ENCODE data around the gene ELMO1. TPM values are rescaled to one million over a fixed set of nuclear protein-coding genes. Genes with fewer than 3 reads are reported as not detected.

Gene ELMO1
- total and polyA plus RNA-seq, 2 of the 13 experiments (the other 11 are each of a cell fraction or from before 2014, with no cell fraction given), result 0.11 to 0.17 TPM

DNA sequence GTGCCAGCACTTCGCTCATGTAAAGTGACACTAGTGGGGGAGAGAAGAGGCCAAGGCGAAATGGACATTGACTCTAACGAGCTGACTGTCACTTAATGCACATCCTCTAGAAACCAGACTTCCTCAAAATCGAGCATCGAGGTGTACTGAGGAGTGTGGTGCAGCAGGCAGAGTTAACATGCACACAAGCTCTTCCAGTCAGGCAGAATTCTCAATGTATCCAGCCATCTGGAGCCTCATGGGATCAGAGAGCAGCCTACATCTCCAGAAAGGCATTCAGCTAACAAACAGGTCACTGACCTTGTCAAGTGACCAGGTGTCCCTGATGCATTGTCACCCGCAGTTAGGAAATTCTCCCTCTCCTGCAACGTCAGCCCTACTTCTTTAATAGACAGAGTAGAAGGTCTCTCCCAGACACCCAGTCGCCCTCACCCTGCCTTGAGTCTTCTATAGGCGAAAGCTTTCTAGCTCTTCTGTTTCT is 464.6 kb downstream of the ELMO1 start (continued):
- TF ChIP-seq ZFYVE20 (CRISPR knock-in tag; IDR thresholded peaks at IDR 0.05; ENCODE audit: borderline replicate concordance, low read depth) (no peak), CREB1 (IDR thresholded peaks at IDR 0.05) (no peak), CREB1 (CRISPR knock-in tag; IDR thresholded peaks at IDR 0.05) (0 out of 2 replicates have a peak, but pooled peaks have one; percentile 19), ZNF30 (CRISPR knock-in tag; IDR thresholded peaks at IDR 0.05) (no peak), SOX13 (IDR thresholded peaks at IDR 0.05) (peak; percentile 69), SOX13 (CRISPR knock-in tag; conservative IDR thresholded peaks at IDR 0.05 in 1 of 2, IDR thresholded peaks at IDR 0.05 in 1 of 2) (peak in 1 of 2 experiments; percentile 97; a peak in 2 of 4 replicates), NFIB (CRISPR knock-in tag; IDR thresholded peaks at IDR 0.05; ENCODE audit: borderline replicate concordance) (no peak), TSC22D2 (CRISPR knock-in tag; IDR thresholded peaks at IDR 0.05; ENCODE audit: borderline replicate concordance) (no peak), MATR3 (CRISPR knock-in tag; IDR thresholded peaks at IDR 0.05) (no peak), ZKSCAN8 (CRISPR knock-in tag; IDR thresholded peaks at IDR 0.05; ENCODE audit: borderline replicate concordance) (no peak), HDAC2 (CRISPR knock-in tag; IDR thresholded peaks at IDR 0.05) (peak; percentile 64; the same call in 1 of the 2 replicates), POLR2A (IDR thresholded peaks at IDR 0.05; ENCODE audit: insufficient read depth in 1 of 2, low read depth in 2 of 2, low read length in 2 of 2) (no peak), TMF1 (CRISPR knock-in tag; IDR thresholded peaks at IDR 0.05; ENCODE audit: low read depth) (no peak), ZNF550 (CRISPR knock-in tag; IDR thresholded peaks at IDR 0.05; ENCODE audit: borderline replicate concordance) (no peak), RAD21 (CRISPR knock-in tag; IDR thresholded peaks at IDR 0.05) (no peak), ZIK1 (CRISPR knock-in tag; IDR thresholded peaks at IDR 0.05; ENCODE audit: borderline replicate concordance, low read depth) (no peak), DMAP1 (CRISPR knock-in tag; IDR thresholded peaks at IDR 0.05) (no peak), SMYD3 (CRISPR knock-in tag; IDR thresholded peaks at IDR 0.05) (no peak), FOXP1 (IDR thresholded peaks at IDR 0.05) (no peak), FOXP1 (CRISPR knock-in tag; IDR thresholded peaks at IDR 0.05) (no peak)
- TF ChIP-seq, protein P1, sequence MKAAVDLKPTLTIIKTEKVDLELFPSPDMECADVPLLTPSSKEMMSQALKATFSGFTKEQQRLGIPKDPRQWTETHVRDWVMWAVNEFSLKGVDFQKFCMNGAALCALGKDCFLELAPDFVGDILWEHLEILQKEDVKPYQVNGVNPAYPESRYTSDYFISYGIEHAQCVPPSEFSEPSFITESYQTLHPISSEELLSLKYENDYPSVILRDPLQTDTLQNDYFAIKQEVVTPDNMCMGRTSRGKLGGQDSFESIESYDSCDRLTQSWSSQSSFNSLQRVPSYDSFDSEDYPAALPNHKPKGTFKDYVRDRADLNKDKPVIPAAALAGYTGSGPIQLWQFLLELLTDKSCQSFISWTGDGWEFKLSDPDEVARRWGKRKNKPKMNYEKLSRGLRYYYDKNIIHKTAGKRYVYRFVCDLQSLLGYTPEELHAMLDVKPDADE (CRISPR knock-in tag; IDR thresholded peaks at IDR 0.05), result no peak
- TF ChIP-seq, protein P2, sequence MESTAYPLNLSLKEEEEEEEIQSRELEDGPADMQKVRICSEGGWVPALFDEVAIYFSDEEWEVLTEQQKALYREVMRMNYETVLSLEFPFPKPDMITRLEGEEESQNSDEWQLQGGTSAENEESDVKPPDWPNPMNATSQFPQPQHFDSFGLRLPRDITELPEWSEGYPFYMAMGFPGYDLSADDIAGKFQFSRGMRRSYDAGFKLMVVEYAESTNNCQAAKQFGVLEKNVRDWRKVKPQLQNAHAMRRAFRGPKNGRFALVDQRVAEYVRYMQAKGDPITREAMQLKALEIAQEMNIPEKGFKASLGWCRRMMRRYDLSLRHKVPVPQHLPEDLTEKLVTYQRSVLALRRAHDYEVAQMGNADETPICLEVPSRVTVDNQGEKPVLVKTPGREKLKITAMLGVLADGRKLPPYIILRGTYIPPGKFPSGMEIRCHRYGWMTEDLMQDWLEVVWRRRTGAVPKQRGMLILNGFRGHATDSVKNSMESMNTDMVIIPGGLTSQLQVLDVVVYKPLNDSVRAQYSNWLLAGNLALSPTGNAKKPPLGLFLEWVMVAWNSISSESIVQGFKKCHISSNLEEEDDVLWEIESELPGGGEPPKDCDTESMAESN (CRISPR knock-in tag; conservative IDR thresholded peaks at IDR 0.05), result 0 out of 2 replicates have a peak, but pooled peaks have one; percentile 21
- TF ChIP-seq, protein P3, sequence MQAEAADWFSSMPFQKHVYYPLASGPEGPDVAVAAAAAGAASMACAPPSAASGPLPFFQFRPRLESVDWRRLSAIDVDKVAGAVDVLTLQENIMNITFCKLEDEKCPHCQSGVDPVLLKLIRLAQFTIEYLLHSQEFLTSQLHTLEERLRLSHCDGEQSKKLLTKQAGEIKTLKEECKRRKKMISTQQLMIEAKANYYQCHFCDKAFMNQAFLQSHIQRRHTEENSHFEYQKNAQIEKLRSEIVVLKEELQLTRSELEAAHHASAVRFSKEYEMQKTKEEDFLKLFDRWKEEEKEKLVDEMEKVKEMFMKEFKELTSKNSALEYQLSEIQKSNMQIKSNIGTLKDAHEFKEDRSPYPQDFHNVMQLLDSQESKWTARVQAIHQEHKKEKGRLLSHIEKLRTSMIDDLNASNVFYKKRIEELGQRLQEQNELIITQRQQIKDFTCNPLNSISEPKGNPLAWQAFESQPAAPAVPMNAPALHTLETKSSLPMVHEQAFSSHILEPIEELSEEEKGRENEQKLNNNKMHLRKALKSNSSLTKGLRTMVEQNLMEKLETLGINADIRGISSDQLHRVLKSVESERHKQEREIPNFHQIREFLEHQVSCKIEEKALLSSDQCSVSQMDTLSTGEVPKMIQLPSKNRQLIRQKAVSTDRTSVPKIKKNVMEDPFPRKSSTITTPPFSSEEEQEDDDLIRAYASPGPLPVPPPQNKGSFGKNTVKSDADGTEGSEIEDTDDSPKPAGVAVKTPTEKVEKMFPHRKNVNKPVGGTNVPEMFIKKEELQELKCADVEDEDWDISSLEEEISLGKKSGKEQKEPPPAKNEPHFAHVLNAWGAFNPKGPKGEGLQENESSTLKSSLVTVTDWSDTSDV (CRISPR knock-in tag; IDR thresholded peaks at IDR 0.05), result no peak
- TF ChIP-seq, protein P4, sequence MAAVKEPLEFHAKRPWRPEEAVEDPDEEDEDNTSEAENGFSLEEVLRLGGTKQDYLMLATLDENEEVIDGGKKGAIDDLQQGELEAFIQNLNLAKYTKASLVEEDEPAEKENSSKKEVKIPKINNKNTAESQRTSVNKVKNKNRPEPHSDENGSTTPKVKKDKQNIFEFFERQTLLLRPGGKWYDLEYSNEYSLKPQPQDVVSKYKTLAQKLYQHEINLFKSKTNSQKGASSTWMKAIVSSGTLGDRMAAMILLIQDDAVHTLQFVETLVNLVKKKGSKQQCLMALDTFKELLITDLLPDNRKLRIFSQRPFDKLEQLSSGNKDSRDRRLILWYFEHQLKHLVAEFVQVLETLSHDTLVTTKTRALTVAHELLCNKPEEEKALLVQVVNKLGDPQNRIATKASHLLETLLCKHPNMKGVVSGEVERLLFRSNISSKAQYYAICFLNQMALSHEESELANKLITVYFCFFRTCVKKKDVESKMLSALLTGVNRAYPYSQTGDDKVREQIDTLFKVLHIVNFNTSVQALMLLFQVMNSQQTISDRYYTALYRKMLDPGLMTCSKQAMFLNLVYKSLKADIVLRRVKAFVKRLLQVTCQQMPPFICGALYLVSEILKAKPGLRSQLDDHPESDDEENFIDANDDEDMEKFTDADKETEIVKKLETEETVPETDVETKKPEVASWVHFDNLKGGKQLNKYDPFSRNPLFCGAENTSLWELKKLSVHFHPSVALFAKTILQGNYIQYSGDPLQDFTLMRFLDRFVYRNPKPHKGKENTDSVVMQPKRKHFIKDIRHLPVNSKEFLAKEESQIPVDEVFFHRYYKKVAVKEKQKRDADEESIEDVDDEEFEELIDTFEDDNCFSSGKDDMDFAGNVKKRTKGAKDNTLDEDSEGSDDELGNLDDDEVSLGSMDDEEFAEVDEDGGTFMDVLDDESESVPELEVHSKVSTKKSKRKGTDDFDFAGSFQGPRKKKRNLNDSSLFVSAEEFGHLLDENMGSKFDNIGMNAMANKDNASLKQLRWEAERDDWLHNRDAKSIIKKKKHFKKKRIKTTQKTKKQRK (IDR thresholded peaks at IDR 0.05; ENCODE audit: low read length), result no peak

Measured in HepG2 (cell line).